Prostate gland (tissue), 2 donors: ENCODE data around the gene R3HCC1L. TPM values are rescaled to one million over a fixed set of nuclear protein-coding genes. Genes with fewer than 3 reads are reported as not detected.

Source experiments
- DNase-seq: peaks from one replicate; pipeline ENCODE4 v3.0.0-alpha.2; 2019; ENCODE audit warnings: low spot score
- H3K27ac ChIP-seq, 2 donors: fragments of 200-600 bp; sonication (generic); 2 replicates each; pipeline ENCODE4 v1.5.1; 2017 to 2019
- H3K27me3 ChIP-seq: fragments of 200-600 bp; sonication (generic); replicated peaks from 2 replicates; pipeline ENCODE4 v1.5.1; 2019; ENCODE audit not compliant: insufficient read depth
- H3K36me3 ChIP-seq, 2 donors: fragments of 200-600 bp; sonication (generic); 1 replicate in 1 of 2; 2 replicates in 1 of 2; pipeline versions ENCODE4 v1.5.1 to v1.8.1; 2017 to 2019
- H3K4me1 ChIP-seq: fragments of 200-600 bp; sonication (generic); replicated peaks from 2 replicates; pipeline ENCODE4 v1.5.1; 2019
- H3K4me3 ChIP-seq, 2 donors: fragments of 200-600 bp; sonication (generic); 2 replicates each; pipeline ENCODE4 v1.5.1; 2017 to 2019
- H3K9me3 ChIP-seq: fragments of 200-600 bp; sonication (generic); 2 replicates; pipeline ENCODE4 v1.5.1; 2017
- CTCF ChIP-seq, 4 experiments: fragments of 200-600 bp in 2 of 4; fragments of 450-650 bp in 2 of 4; sonication (generic) in 2 of 4; IDR thresholded peaks; 1 replicate in 3 of 4; 2 replicates in 1 of 4; pipeline ENCODE4 v1.5.1; 2016 to 2019; ENCODE audit warnings: antibody characterized with exemption in 4 of 4, mild to moderate bottlenecking in 2 of 4, moderate library complexity in 2 of 4
- POLR2A ChIP-seq: fragments of 450-650 bp; IDR thresholded peaks from one replicate; pipeline ENCODE4 v1.6.1; 2016; ENCODE audit warnings: antibody characterized with exemption, mild to moderate bottlenecking
- POLR2AphosphoS5 ChIP-seq: sonication (generic); formaldehyde crosslinking; IDR thresholded peaks from one replicate; pipeline ENCODE4 v1.6.1; 2017; ENCODE audit warnings: antibody characterized with exemption
- WGBS: methylation state at CpG from one replicate; pipeline ENCODE4 v1.1.5; 2018; 5-methylcytosine and 5-hydroxymethylcytosine counted together
- intact Hi-C: fragments of 100-400 bp; cut with DNase I; formaldehyde crosslinking; loops from one replicate; pipeline ENCODE4 v1.14.2; 2022
- total RNA-seq, 2 donors: library from RNA; depleted of rRNA; stranded (reverse); fragments of >200 nt; gene quantifications; one replicate each; pipeline ENCODE4 v1.1.0, GENCODE V29; 2016

The R3HCC1L gene
- total RNA-seq, 2 donors from 2014 or later, result 14.2 to 26.0 TPM

GRCh38 chr10:98248018-98248417, 113.6 kb downstream of the R3HCC1L start:
- DNase-seq, result no peak
- peaks cover 0 to 5% of the 10 kb centered on the region in 2 donors for H3K36me3 ChIP-seq
- no peak overlapping the region for H3K27ac ChIP-seq
- no peaks in the 10 kb centered on the region for H3K9me3 ChIP-seq
- no peak overlapping the region for H3K4me3 ChIP-seq
- no peaks in the 10 kb centered on the region for H3K27me3 ChIP-seq
- intact Hi-C loops, result no loop called here
- WGBS, result 83% methylated on average over 4 of the region's 4 CpGs
- no peaks in the 10 kb centered on the region for H3K4me1 ChIP-seq
- TF ChIP-seq POLR2AphosphoS5, result no peak
- no peak for TF ChIP-seq POLR2A
- no peak for TF ChIP-seq CTCF (IDR thresholded peaks at IDR 0.05)

- whole genome bisulfite sequencing, result 84% methylated on average over 3 of the region's 3 CpGs
- H3K27ac ChIP-seq, result no peak overlapping the region
- intact Hi-C loops, result no loop called here
- no peak overlapping the region for H3K4me3 ChIP-seq
- H3K27me3 ChIP-seq, result no peaks in the 10 kb centered on the region
- peaks cover 4% of the 10 kb centered on the region for H3K4me1 ChIP-seq
- DNase-seq, result no peak
- TF ChIP-seq POLR2A (no peak), CTCF (IDR thresholded peaks at IDR 0.05) (no peak), POLR2AphosphoS5 (no peak)
- H3K36me3 ChIP-seq, result peaks cover 0 to 5% of the 10 kb centered on the region in 2 donors
- no peaks in the 10 kb centered on the region for H3K9me3 ChIP-seq
Observed at GRCh38 chr10:98249134-98249533, 114.7 kb downstream of the R3HCC1L start.

- no peaks in the 10 kb centered on the region for H3K27me3 ChIP-seq
- peaks cover 0 to 5% of the 10 kb centered on the region in 2 donors for H3K36me3 ChIP-seq
- peaks cover 6% of the 10 kb centered on the region for H3K4me1 ChIP-seq
- peak; percentile 40 for DNase-seq
- TF ChIP-seq CTCF (IDR thresholded peaks at IDR 0.05) (peak in 2 of 4 experiments; percentile 13), POLR2A (no peak), POLR2AphosphoS5 (peak; percentile 33)
- WGBS, result 59% methylated on average over 8 of the region's 8 CpGs
- no peak overlapping the region for H3K4me3 ChIP-seq
- intact Hi-C loops, result no loop called here
- H3K27ac ChIP-seq, result no peak overlapping the region
- H3K9me3 ChIP-seq, result no peaks in the 10 kb centered on the region
Observed at GRCh38 chr10:98251399-98251798, 116.9 kb downstream of the R3HCC1L start.

GRCh38 chr10:98252464-98252863, 118.0 kb downstream of the R3HCC1L start:
- intact Hi-C loops, result no loop called here

More at GRCh38 chr10:98252464-98252863, 118.0 kb downstream of the R3HCC1L start:
- no peaks in the 10 kb centered on the region for H3K27me3 ChIP-seq
- WGBS, result 88% methylated on average over 7 of the region's 7 CpGs
- no peak overlapping the region for H3K27ac ChIP-seq
- H3K4me1 ChIP-seq, result peaks cover 6% of the 10 kb centered on the region
- peaks cover 0 to 5% of the 10 kb centered on the region in 2 donors for H3K36me3 ChIP-seq
- no peak for TF ChIP-seq CTCF (IDR thresholded peaks at IDR 0.05)
- no peak for TF ChIP-seq POLR2AphosphoS5
- TF ChIP-seq POLR2A, result no peak
- H3K9me3 ChIP-seq, result no peaks in the 10 kb centered on the region
- no peak for DNase-seq
- H3K4me3 ChIP-seq, result no peak overlapping the region
